Measurements from ENCODE around the gene NLGN1.

- TF ChIP-seq POLR2A (IDR thresholded peaks at IDR 0.05; ENCODE audit: control extremely low read depth in 1 of 2, low read depth in 2 of 2, low read length in 2 of 2), result no peak
- no peak for TF ChIP-seq BRCA1 (IDR thresholded peaks at IDR 0.05; ENCODE audit: low read depth, low read length)
- TF ChIP-seq TAF1 (IDR thresholded peaks at IDR 0.05; ENCODE audit: low read depth, low read length), result no peak
- TF ChIP-seq CTCF (IDR thresholded peaks at IDR 0.05; ENCODE audit: control extremely low read depth in 1 of 3, insufficient read depth in 1 of 3, low read depth in 1 of 3, low read length in 3 of 3), result no peak
- no peak for TF ChIP-seq GABPA (IDR thresholded peaks at IDR 0.05; ENCODE audit: borderline replicate concordance, insufficient read depth, low read length)
- no peak for TF ChIP-seq MAFK (IDR thresholded peaks at IDR 0.05; ENCODE audit: low read depth, low read length)
- TF ChIP-seq JUND (IDR thresholded peaks at IDR 0.05; ENCODE audit: low read length), result no peak
Measured at GRCh38 chr3:173773800-173774199, 376.3 kb downstream of the NLGN1 start.
